Liver (tissue), 9 donors: ENCODE data around the gene CD47. TPM values are rescaled to one million over a fixed set of nuclear protein-coding genes. Genes with fewer than 3 reads are reported as not detected.

Experiments used
- DNase-seq: peaks from one replicate; pipeline ENCODE4 v3.0.0-alpha.2; 2017; ENCODE audit warnings: low spot score
- H3K27ac ChIP-seq, 2 donors: one replicate each; pipeline ENCODE4 v1.7.0; 2013; ENCODE audit warnings: inconsistent platforms in 2 of 2, low read length in 2 of 2, control low read depth in 1 of 2, low read depth in 1 of 2, mild to moderate bottlenecking in 1 of 2
- H3K27me3 ChIP-seq, 4 donors: one replicate each; pipeline versions ENCODE4 v1.6.1 to v1.7.0; 2013; ENCODE audit warnings: low read length in 3 of 4, inconsistent platforms in 1 of 4, mild to moderate bottlenecking in 1 of 4, moderate library complexity in 1 of 4; ENCODE audit not compliant: control insufficient read depth in 4 of 4, insufficient read depth in 4 of 4
- H3K36me3 ChIP-seq, 4 donors: one replicate each; pipeline versions ENCODE4 v1.6.1 to v1.7.0; 2013; ENCODE audit warnings: low read length in 3 of 4, mild to moderate bottlenecking in 3 of 4, low read depth in 1 of 4, moderate library complexity in 1 of 4; ENCODE audit not compliant: control insufficient read depth in 4 of 4, insufficient read depth in 3 of 4
- H3K4me1 ChIP-seq, 4 donors: one replicate each; pipeline versions ENCODE4 v1.6.1 to v1.7.0; 2013; ENCODE audit warnings: low read length in 3 of 4, mild to moderate bottlenecking in 3 of 4, moderate library complexity in 1 of 4; ENCODE audit not compliant: control insufficient read depth in 4 of 4, insufficient read depth in 4 of 4
- H3K4me3 ChIP-seq, 3 donors: one replicate each; pipeline versions ENCODE4 v1.6.1 to v1.7.0; 2013; ENCODE audit warnings: low read length in 3 of 3, control low read depth in 1 of 3, low read depth in 1 of 3, mild to moderate bottlenecking in 1 of 3
- H3K9ac ChIP-seq, 2 donors: one replicate each; pipeline ENCODE4 v1.7.0; 2013; ENCODE audit warnings: low read length in 2 of 2, mild to moderate bottlenecking in 2 of 2, moderate library complexity in 2 of 2, control low read depth in 1 of 2, low read depth in 1 of 2
- H3K9me3 ChIP-seq, 4 donors: one replicate each; pipeline versions ENCODE4 v1.6.1 to v1.7.0; 2013; ENCODE audit warnings: low read length in 3 of 4; ENCODE audit not compliant: control insufficient read depth in 4 of 4
- FOXA1 ChIP-seq: IDR thresholded peaks from 2 replicates; pipeline ENCODE4 v1.6.1; 2016; ENCODE audit warnings: antibody characterized with exemption
- FOXA2 ChIP-seq: IDR thresholded peaks from 2 replicates; pipeline ENCODE4 v1.6.1; 2016; ENCODE audit warnings: antibody characterized with exemption
- GABPA ChIP-seq, 2 donors: IDR thresholded peaks in 1 of 2; conservative IDR thresholded peaks in 1 of 2; 2 replicates each; pipeline ENCODE4 v1.6.1; 2016; ENCODE audit warnings: antibody characterized with exemption in 2 of 2, mild to moderate bottlenecking in 1 of 2, moderate library complexity in 1 of 2
- HNF4A ChIP-seq, 2 donors: conservative IDR thresholded peaks; 2 replicates each; pipeline ENCODE4 v1.6.1; 2016; ENCODE audit warnings: antibody characterized with exemption in 2 of 2, mild to moderate bottlenecking in 2 of 2
- HNF4G ChIP-seq: IDR thresholded peaks from 2 replicates; pipeline ENCODE4 v1.6.1; 2016; ENCODE audit warnings: antibody characterized with exemption
- JUND ChIP-seq, 2 donors: IDR thresholded peaks; 2 replicates each; pipeline ENCODE4 v1.6.1; 2016; ENCODE audit warnings: antibody characterized with exemption in 2 of 2
- NR2F2 ChIP-seq: IDR thresholded peaks from 2 replicates; pipeline ENCODE4 v1.6.1; 2016; ENCODE audit warnings: antibody characterized with exemption
- RAD21 ChIP-seq, 2 donors: IDR thresholded peaks; 2 replicates each; pipeline ENCODE4 v1.6.1; 2016; ENCODE audit warnings: antibody characterized with exemption in 2 of 2, mild to moderate bottlenecking in 2 of 2
- REST ChIP-seq: IDR thresholded peaks from 2 replicates; pipeline ENCODE4 v1.6.1; 2016; ENCODE audit warnings: antibody characterized with exemption, mild to moderate bottlenecking
- RXRA ChIP-seq, 2 donors: IDR thresholded peaks; 2 replicates each; pipeline ENCODE4 v1.6.1; 2017 to 2018; ENCODE audit warnings: antibody characterized with exemption in 2 of 2, mild to moderate bottlenecking in 1 of 2
- SP1 ChIP-seq: IDR thresholded peaks from 2 replicates; pipeline ENCODE4 v1.6.1; 2018; ENCODE audit warnings: antibody characterized with exemption, mild to moderate bottlenecking
- TAF1 ChIP-seq: conservative IDR thresholded peaks from 2 replicates; pipeline ENCODE4 v1.6.1; 2016; ENCODE audit warnings: antibody characterized with exemption, mild to moderate bottlenecking
- YY1 ChIP-seq: IDR thresholded peaks from 2 replicates; pipeline ENCODE4 v1.6.1; 2016; ENCODE audit warnings: antibody characterized with exemption, mild to moderate bottlenecking
- WGBS: extraction: QIAGEN DNeasy Blood & Tissue Kit; methylation state at CpG from one replicate; pipeline ENCODE4 v1.1.7; 2013; 5-methylcytosine and 5-hydroxymethylcytosine counted together
- polyA plus RNA-seq, 2 donors: library from polyadenylated mRNA; stranded (reverse) in 1 of 2; unstranded in 1 of 2; fragments of 200-250 nt in 1 of 2; fragments of >200 nt in 1 of 2; fragmentation: Nextera tagmentation in 1 of 2; extraction: Ambion mirVana in 1 of 2; gene quantifications; one replicate each; pipeline versions ENCODE4 v1.2.1 to v1.2.3, GENCODE V29; 2013 to 2015
- total RNA-seq, 2 donors: library from RNA; depleted of rRNA; stranded (reverse); fragments of >200 nt; gene quantifications; one replicate each; pipeline ENCODE4 v1.2.3, GENCODE V29; 2014
- TF ChIP-seq, protein P1 (sequence below): IDR thresholded peaks from 2 replicates; pipeline ENCODE4 v1.6.1; 2016; ENCODE audit warnings: antibody characterized with exemption
- TF ChIP-seq, protein P2 (sequence below): IDR thresholded peaks from 2 replicates; pipeline ENCODE4 v1.6.1; 2016; ENCODE audit warnings: antibody characterized with exemption
- TF ChIP-seq, protein P3 (sequence below): IDR thresholded peaks from 2 replicates; pipeline ENCODE4 v1.6.1; 2016; ENCODE audit warnings: antibody characterized with exemption
- donor health status: healthy.
- donor health status: healthy.
- donor health status: healthy.
- donor health status: healthy.
- donor health status: healthy.

The CD47 gene
- total and polyA plus RNA-seq, 4 donors = 23.4 to 39.5 (median 33.9) TPM

DNA sequence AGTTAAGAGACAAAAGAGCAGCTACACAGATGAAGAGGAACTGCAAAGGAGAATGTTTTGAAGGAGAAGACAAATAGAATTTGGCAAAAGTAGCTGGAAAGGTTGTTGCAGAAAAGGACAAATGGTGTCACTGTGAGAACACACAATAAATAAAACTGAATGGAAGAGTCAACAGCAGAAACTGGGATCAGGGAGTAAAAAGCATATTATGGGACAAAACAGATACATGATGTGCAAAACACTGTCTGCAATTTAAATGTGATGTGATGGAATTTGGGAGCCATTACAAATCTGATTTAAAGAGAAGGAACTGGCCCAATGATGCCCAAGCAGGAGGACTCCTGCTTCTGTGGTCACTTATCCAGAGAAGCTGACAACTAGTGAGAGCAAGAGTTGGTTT, 46.1 kb downstream of the CD47 start:
- no peak for DNase-seq
- Histone ChIP-seq H3K27me3 (no peaks in the 10 kb centered on the region), H3K27ac (no peak overlapping the region), H3K36me3 (peaks cover 0 to 7% (median 3%) of the 10 kb centered on the region in 4 donors), H3K9ac (no peak overlapping the region), H3K4me1 (no peaks in the 10 kb centered on the region), H3K9me3 (no peaks in the 10 kb centered on the region), H3K4me3 (no peak overlapping the region)
- no peak for TF ChIP-seq REST
- no peak for TF ChIP-seq GABPA (IDR thresholded peaks at IDR 0.05 in 1 of 2, conservative IDR thresholded peaks at IDR 0.05 in 1 of 2)
- TF ChIP-seq, protein P1, sequence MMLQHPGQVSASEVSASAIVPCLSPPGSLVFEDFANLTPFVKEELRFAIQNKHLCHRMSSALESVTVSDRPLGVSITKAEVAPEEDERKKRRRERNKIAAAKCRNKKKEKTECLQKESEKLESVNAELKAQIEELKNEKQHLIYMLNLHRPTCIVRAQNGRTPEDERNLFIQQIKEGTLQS = no peak
- TF ChIP-seq FOXA1 = no peak
- no peak for TF ChIP-seq NR2F2
- TF ChIP-seq HNF4G = no peak
- TF ChIP-seq FOXA2 = no peak
- TF ChIP-seq HNF4A (conservative IDR thresholded peaks at IDR 0.05) = no peak
- TF ChIP-seq JUND (IDR thresholded peaks at IDR 0.05) = no peak

DNA sequence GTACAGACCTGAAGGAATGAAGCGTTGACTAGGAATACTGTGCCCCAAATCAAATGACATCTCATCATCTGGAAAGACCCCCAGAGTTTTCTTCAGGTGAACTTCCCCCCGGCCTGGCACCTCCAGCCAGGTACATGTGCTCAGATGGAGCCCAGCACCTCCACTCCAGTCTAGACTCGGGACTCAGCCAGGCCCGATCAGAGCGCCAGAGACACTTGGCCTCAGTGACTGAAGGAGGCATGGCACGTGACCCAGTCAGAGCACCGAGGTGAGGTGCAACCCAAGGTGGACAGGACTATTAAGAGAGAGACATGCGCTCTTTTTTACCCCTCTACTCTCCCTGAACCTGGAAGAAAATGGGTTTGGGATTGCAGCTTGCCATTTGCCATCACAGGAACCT, 48.5 kb downstream of the CD47 start:
- DNase-seq = no peak
- Histone ChIP-seq H3K9ac (no peak overlapping the region), H3K27me3 (no peaks in the 10 kb centered on the region), H3K4me1 (no peaks in the 10 kb centered on the region), H3K27ac (no peak overlapping the region), H3K36me3 (peaks cover 0 to 6% (median 2%) of the 10 kb centered on the region in 4 donors), H3K9me3 (no peaks in the 10 kb centered on the region), H3K4me3 (no peak overlapping the region)
- no peak for TF ChIP-seq RAD21 (IDR thresholded peaks at IDR 0.05)
- no peak for TF ChIP-seq SP1
- TF ChIP-seq GABPA (IDR thresholded peaks at IDR 0.05 in 1 of 2, conservative IDR thresholded peaks at IDR 0.05 in 1 of 2) = no peak
- no peak for TF ChIP-seq FOXA2
- TF ChIP-seq FOXA1 = no peak
- TF ChIP-seq RXRA (IDR thresholded peaks at IDR 0.05) = no peak
- TF ChIP-seq NR2F2 = no peak
- no peak for TF ChIP-seq REST
- TF ChIP-seq, protein P1 = no peak
- TF ChIP-seq TAF1 = no peak
- TF ChIP-seq HNF4A (conservative IDR thresholded peaks at IDR 0.05) = no peak
- TF ChIP-seq, protein P2, sequence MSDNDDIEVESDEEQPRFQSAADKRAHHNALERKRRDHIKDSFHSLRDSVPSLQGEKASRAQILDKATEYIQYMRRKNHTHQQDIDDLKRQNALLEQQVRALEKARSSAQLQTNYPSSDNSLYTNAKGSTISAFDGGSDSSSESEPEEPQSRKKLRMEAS = no peak
- no peak for TF ChIP-seq JUND (IDR thresholded peaks at IDR 0.05)
- TF ChIP-seq, protein P3, sequence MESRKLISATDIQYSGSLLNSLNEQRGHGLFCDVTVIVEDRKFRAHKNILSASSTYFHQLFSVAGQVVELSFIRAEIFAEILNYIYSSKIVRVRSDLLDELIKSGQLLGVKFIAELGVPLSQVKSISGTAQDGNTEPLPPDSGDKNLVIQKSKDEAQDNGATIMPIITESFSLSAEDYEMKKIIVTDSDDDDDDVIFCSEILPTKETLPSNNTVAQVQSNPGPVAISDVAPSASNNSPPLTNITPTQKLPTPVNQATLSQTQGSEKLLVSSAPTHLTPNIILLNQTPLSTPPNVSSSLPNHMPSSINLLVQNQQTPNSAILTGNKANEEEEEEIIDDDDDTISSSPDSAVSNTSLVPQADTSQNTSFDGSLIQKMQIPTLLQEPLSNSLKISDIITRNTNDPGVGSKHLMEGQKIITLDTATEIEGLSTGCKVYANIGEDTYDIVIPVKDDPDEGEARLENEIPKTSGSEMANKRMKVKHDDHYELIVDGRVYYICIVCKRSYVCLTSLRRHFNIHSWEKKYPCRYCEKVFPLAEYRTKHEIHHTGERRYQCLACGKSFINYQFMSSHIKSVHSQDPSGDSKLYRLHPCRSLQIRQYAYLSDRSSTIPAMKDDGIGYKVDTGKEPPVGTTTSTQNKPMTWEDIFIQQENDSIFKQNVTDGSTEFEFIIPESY = no peak
- no peak for TF ChIP-seq HNF4G
- TF ChIP-seq YY1 = no peak
- 98% methylated on average over 8 of the region's 8 CpGs for WGBS
